Measurements from ENCODE around the gene NCKIPSD. TPM values are rescaled to one million over a fixed set of nuclear protein-coding genes. Genes with fewer than 3 reads are reported as not detected.
"Not testable (repeated sequence)": the region's sequence is repeated elsewhere in the genome, so short reads cannot be mapped to it uniquely, and the experiment has no call there.

NCKIPSD gene
- total RNA-seq, 1 experiment from 2014 or later, result 25.5 TPM

- not testable (repeated sequence) for H3K36me3 ChIP-seq (ENCODE audit: insufficient read depth, low read length); H3K9ac ChIP-seq (ENCODE audit: low read length); H3K4me2 ChIP-seq (ENCODE audit: low read depth, low read length, poor library complexity, severe bottlenecking); DNase-seq; H3K9me3 ChIP-seq (ENCODE audit: low read length); H3K9me2 ChIP-seq (replicated peaks; ENCODE audit: insufficient read depth, low read length); H2AFZ ChIP-seq (ENCODE audit: low read length); H3K27ac ChIP-seq (ENCODE audit: low read length); H3K79me2 ChIP-seq (ENCODE audit: low read length); H3K4me1 ChIP-seq (ENCODE audit: low read length); H3K27me3 ChIP-seq (ENCODE audit: low read length); H4K20me1 ChIP-seq (ENCODE audit: insufficient read depth, low read depth, low read length); H3K4me3 ChIP-seq (ENCODE audit: low read length)
Observed at GRCh38 chr3:48723293-48723692, 37.6 kb upstream of the NCKIPSD start.

GRCh38 chr3:48716982-48717746, 31.4 kb upstream of the NCKIPSD start, which contains the start of gene IP6K2:
Gene IP6K2 (minus strand): TSS chr3:48717221. CDS start chr3:48695291, 21,930 bp downstream.
- peak within 1 kb of the TSS; percentile 76 for H3K27ac ChIP-seq (ENCODE audit: low read length)
- H3K9me3 ChIP-seq (ENCODE audit: low read length), result no peaks in the 10 kb centered on the region
- peaks cover 21% of the 10 kb centered on the region for H3K4me1 ChIP-seq (ENCODE audit: low read length)
- H3K27me3 ChIP-seq (ENCODE audit: low read length), result no peaks in the 10 kb centered on the region
- peaks cover 48% of the 10 kb centered on the region for H3K79me2 ChIP-seq (ENCODE audit: low read length)
- H2AFZ ChIP-seq (ENCODE audit: low read length), result peak within 1 kb of the TSS; percentile 85
- H3K4me3 ChIP-seq (ENCODE audit: low read length), result peak within 1 kb of the TSS; percentile 78
- H3K9ac ChIP-seq (ENCODE audit: low read length), result peak within 1 kb of the TSS; percentile 97
- H3K4me2 ChIP-seq (ENCODE audit: low read depth, low read length, poor library complexity, severe bottlenecking), result peak within 1 kb of the TSS; percentile 71
- H4K20me1 ChIP-seq (ENCODE audit: insufficient read depth, low read depth, low read length), result peaks cover 17% of the 10 kb centered on the region; the same call in 1 of the 2 replicates
- H3K36me3 ChIP-seq (ENCODE audit: insufficient read depth, low read length), result peaks cover 17% of the 10 kb centered on the region; the same call in 1 of the 2 replicates
- peak; percentile 100 for DNase-seq
- H3K9me2 ChIP-seq (replicated peaks; ENCODE audit: insufficient read depth, low read length), result no peaks in the 10 kb centered on the region

DNA sequence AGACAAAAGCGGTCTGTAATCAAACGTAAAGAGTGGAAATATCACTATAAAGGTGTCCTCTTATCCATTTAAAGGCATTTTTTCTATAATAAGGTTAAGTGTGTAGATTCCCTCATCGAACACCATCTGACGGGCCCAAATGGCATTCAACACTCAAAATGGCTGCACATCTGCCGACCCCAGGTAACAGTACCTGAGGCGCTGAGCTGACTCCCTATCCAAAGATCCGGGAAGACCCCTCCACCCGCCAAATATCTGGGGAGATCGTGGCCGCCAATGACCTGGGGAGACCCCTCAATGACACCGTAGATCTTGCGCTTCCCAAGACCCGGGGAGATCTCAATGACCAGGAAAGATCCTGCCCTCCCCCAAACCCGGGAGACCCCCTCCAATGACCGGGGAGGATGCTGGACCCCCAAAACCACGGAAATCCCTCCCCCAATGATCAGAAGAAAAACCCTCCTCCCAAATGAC, 30.8 kb upstream of the NCKIPSD start:
- H3K4me2 ChIP-seq (ENCODE audit: low read depth, low read length, poor library complexity, severe bottlenecking), result peak overlapping the region; percentile 71

DNA sequence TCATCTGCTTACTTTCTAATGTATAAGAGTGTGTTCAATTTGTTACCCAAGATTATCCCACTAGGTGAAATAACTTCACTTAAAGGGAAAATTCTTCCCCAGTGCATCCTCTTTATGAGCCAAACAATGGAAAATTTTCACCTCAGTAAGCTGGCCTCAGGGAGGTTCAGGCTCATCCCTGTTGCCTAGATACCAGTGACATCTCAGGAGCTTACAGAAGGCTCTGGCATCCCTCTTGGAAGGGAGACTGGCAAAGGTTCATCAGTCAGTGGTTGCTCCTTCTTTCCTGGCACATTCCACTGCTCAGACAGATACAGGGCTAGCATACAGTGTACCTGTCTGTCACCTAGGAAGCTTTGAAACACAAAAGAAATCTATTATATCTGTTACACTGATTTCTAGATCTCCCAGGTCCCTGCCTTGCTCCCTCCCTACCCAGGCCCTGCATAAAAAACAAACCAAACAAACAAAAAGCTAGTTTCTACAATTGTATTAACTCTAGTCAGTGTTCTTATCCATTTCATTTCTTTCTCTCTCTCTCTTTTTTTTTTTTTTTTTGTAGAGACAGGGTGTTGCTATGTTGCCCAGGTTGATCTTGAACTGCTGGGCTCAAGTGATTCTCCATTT, 29.6 kb upstream of the NCKIPSD start:
- H3K9me2 ChIP-seq (replicated peaks; ENCODE audit: insufficient read depth, low read length), result no peaks in the 10 kb centered on the region
- peak overlapping the region; percentile 71 for H3K4me2 ChIP-seq (ENCODE audit: low read depth, low read length, poor library complexity, severe bottlenecking)
- no peak for DNase-seq
- no peaks in the 10 kb centered on the region for H3K9me3 ChIP-seq (ENCODE audit: low read length)
- H4K20me1 ChIP-seq (ENCODE audit: insufficient read depth, low read depth, low read length), result peaks cover 28% of the 10 kb centered on the region; the same call in 1 of the 2 replicates
- H3K79me2 ChIP-seq (ENCODE audit: low read length), result peaks cover 66% of the 10 kb centered on the region
- peak overlapping the region; percentile 97 for H3K9ac ChIP-seq (ENCODE audit: low read length)
- H3K27me3 ChIP-seq (ENCODE audit: low read length), result no peaks in the 10 kb centered on the region
- H2AFZ ChIP-seq (ENCODE audit: low read length), result no peak overlapping the region
- peaks cover 27% of the 10 kb centered on the region for H3K36me3 ChIP-seq (ENCODE audit: insufficient read depth, low read length)
- H3K27ac ChIP-seq (ENCODE audit: low read length), result peak overlapping the region; percentile 76
- peaks cover 18% of the 10 kb centered on the region for H3K4me1 ChIP-seq (ENCODE audit: low read length)
- peak overlapping the region; percentile 78 for H3K4me3 ChIP-seq (ENCODE audit: low read length)

More for the DNA sequence above, 30.8 kb upstream of the NCKIPSD start:
- peaks cover 22% of the 10 kb centered on the region; the same call in 1 of the 2 replicates for H4K20me1 ChIP-seq (ENCODE audit: insufficient read depth, low read depth, low read length)
- peak overlapping the region; percentile 76 for H3K27ac ChIP-seq (ENCODE audit: low read length)
- H3K9ac ChIP-seq (ENCODE audit: low read length), result peak overlapping the region; percentile 97
- no peak overlapping the region for H2AFZ ChIP-seq (ENCODE audit: low read length)
- H3K9me3 ChIP-seq (ENCODE audit: low read length), result no peaks in the 10 kb centered on the region
- H3K27me3 ChIP-seq (ENCODE audit: low read length), result no peaks in the 10 kb centered on the region
- peaks cover 21% of the 10 kb centered on the region for H3K36me3 ChIP-seq (ENCODE audit: insufficient read depth, low read length)
- peaks cover 21% of the 10 kb centered on the region for H3K4me1 ChIP-seq (ENCODE audit: low read length)
- peaks cover 53% of the 10 kb centered on the region for H3K79me2 ChIP-seq (ENCODE audit: low read length)
- DNase-seq, result peak; percentile 77
- peak overlapping the region; percentile 78 for H3K4me3 ChIP-seq (ENCODE audit: low read length)
- H3K9me2 ChIP-seq (replicated peaks; ENCODE audit: insufficient read depth, low read length), result no peaks in the 10 kb centered on the region

GRCh38 chr3:48711727-48712126, 26.0 kb upstream of the NCKIPSD start:
- DNase-seq, result no peak
- Histone ChIP-seq H3K4me2 (ENCODE audit: low read depth, low read length, poor library complexity, severe bottlenecking) (no peak overlapping the region), H2AFZ (ENCODE audit: low read length) (no peak overlapping the region), H3K4me1 (ENCODE audit: low read length) (peaks cover 13% of the 10 kb centered on the region), H3K4me3 (ENCODE audit: low read length) (no peak overlapping the region), H3K9me3 (ENCODE audit: low read length) (no peaks in the 10 kb centered on the region), H3K36me3 (ENCODE audit: insufficient read depth, low read length) (peaks cover 46% of the 10 kb centered on the region), H3K9ac (ENCODE audit: low read length) (no peak overlapping the region), H3K9me2 (replicated peaks; ENCODE audit: insufficient read depth, low read length) (no peaks in the 10 kb centered on the region), H3K27me3 (ENCODE audit: low read length) (no peaks in the 10 kb centered on the region), H4K20me1 (ENCODE audit: insufficient read depth, low read depth, low read length) (peaks cover 46% of the 10 kb centered on the region), H3K79me2 (ENCODE audit: low read length) (peaks cover 96% of the 10 kb centered on the region), H3K27ac (ENCODE audit: low read length) (no peak overlapping the region)

GRCh38 chr3:48709051-48709461, 23.3 kb upstream of the NCKIPSD start:
- H3K79me2 ChIP-seq (ENCODE audit: low read length), result peaks cover 96% of the 10 kb centered on the region
- no peak overlapping the region for H3K9ac ChIP-seq (ENCODE audit: low read length)
- no peaks in the 10 kb centered on the region; the same call in 1 of the 2 replicates for H3K4me1 ChIP-seq (ENCODE audit: low read length)
- peaks cover 45% of the 10 kb centered on the region for H3K36me3 ChIP-seq (ENCODE audit: insufficient read depth, low read length)
- H3K4me3 ChIP-seq (ENCODE audit: low read length), result no peak overlapping the region
- peaks cover 46% of the 10 kb centered on the region for H4K20me1 ChIP-seq (ENCODE audit: insufficient read depth, low read depth, low read length)
- no peak overlapping the region for H3K4me2 ChIP-seq (ENCODE audit: low read depth, low read length, poor library complexity, severe bottlenecking)
- H3K27me3 ChIP-seq (ENCODE audit: low read length), result no peaks in the 10 kb centered on the region
- no peak overlapping the region for H2AFZ ChIP-seq (ENCODE audit: low read length)
- no peaks in the 10 kb centered on the region for H3K9me2 ChIP-seq (replicated peaks; ENCODE audit: insufficient read depth, low read length)
- DNase-seq, result no peak
- no peaks in the 10 kb centered on the region for H3K9me3 ChIP-seq (ENCODE audit: low read length)
- no peak overlapping the region for H3K27ac ChIP-seq (ENCODE audit: low read length)

- H3K9me3 ChIP-seq (ENCODE audit: low read length), result no peaks in the 10 kb centered on the region
- peaks cover 45% of the 10 kb centered on the region for H3K36me3 ChIP-seq (ENCODE audit: insufficient read depth, low read length)
- peaks cover 50% of the 10 kb centered on the region for H4K20me1 ChIP-seq (ENCODE audit: insufficient read depth, low read depth, low read length)
- H3K27me3 ChIP-seq (ENCODE audit: low read length), result no peaks in the 10 kb centered on the region
- H3K4me3 ChIP-seq (ENCODE audit: low read length), result no peak overlapping the region
- H3K79me2 ChIP-seq (ENCODE audit: low read length), result peaks cover 95% of the 10 kb centered on the region
- H3K9ac ChIP-seq (ENCODE audit: low read length), result no peak overlapping the region
- no peak overlapping the region for H3K27ac ChIP-seq (ENCODE audit: low read length)
- no peak for DNase-seq
- H3K4me1 ChIP-seq (ENCODE audit: low read length), result no peaks in the 10 kb centered on the region; the same call in 1 of the 2 replicates
- no peak overlapping the region for H2AFZ ChIP-seq (ENCODE audit: low read length)
- H3K9me2 ChIP-seq (replicated peaks; ENCODE audit: insufficient read depth, low read length), result no peaks in the 10 kb centered on the region
- H3K4me2 ChIP-seq (ENCODE audit: low read depth, low read length, poor library complexity, severe bottlenecking), result no peak overlapping the region
Observed at GRCh38 chr3:48708481-48708889, 22.8 kb upstream of the NCKIPSD start.

DNA sequence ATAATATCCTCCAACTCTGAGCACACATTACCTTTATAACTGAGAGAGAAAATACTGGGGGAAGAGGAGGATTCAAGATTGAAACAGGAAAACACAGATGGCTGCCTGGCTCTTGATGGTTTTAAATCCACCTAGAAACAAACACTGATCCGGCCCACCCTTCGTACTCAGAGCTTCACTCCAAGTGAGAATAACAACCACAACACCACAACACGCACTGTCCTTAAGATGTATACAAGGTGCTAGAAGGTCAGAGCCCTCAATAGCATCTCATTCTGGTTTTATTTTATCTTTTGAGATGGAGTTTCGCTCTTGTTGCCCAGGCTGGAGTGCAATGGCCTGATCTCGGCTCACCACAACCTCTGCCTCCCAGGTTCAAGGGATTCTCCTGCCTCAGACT, 21.4 kb upstream of the NCKIPSD start:
- Histone ChIP-seq H3K79me2 (ENCODE audit: low read length) (peaks cover 96% of the 10 kb centered on the region), H3K4me2 (ENCODE audit: low read depth, low read length, poor library complexity, severe bottlenecking) (no peak overlapping the region), H3K9me3 (ENCODE audit: low read length) (no peaks in the 10 kb centered on the region), H3K9ac (ENCODE audit: low read length) (no peak overlapping the region), H3K27me3 (ENCODE audit: low read length) (no peaks in the 10 kb centered on the region), H3K27ac (ENCODE audit: low read length) (no peak overlapping the region), H3K36me3 (ENCODE audit: insufficient read depth, low read length) (peaks cover 46% of the 10 kb centered on the region), H3K9me2 (replicated peaks; ENCODE audit: insufficient read depth, low read length) (no peaks in the 10 kb centered on the region), H3K4me1 (ENCODE audit: low read length) (no peaks in the 10 kb centered on the region), H2AFZ (ENCODE audit: low read length) (no peak overlapping the region), H3K4me3 (ENCODE audit: low read length) (no peak overlapping the region), H4K20me1 (ENCODE audit: insufficient read depth, low read depth, low read length) (peaks cover 53% of the 10 kb centered on the region)
- DNase-seq, result no peak
